LNCaP clone FGC (cell line): ENCODE measurements around the gene TMEM131L.
"Not testable (repeated sequence)": the region's sequence is repeated elsewhere in the genome, so short reads cannot be mapped to it uniquely, and the experiment has no call there.

Experiments used
- DNase-seq: peaks from one replicate; pipeline ENCODE4 v3.0.0-alpha.2; 2011; ENCODE audit warnings: low read depth
- H3K4me3 ChIP-seq: 2 replicates; pipeline ENCODE4 v1.5.1; 2011; ENCODE audit warnings: mild to moderate bottlenecking, low read depth, low read length, control low read depth
- CTCF ChIP-seq: IDR thresholded peaks from 2 replicates; pipeline ENCODE4 v1.5.1; 2012; ENCODE audit warnings: mild to moderate bottlenecking; ENCODE audit not compliant: control insufficient read depth, insufficient read depth; ENCODE audit errors: extremely low read depth

Gene TMEM131L

GRCh38 chr4:153564630-153565525 lies 98.7 kb downstream of the TMEM131L start:
- DNase-seq = peak; percentile 69
- no peak overlapping the region for H3K4me3 ChIP-seq
- no peak for TF ChIP-seq CTCF

- H3K4me3 ChIP-seq = no peak overlapping the region
- DNase-seq = no peak
- TF ChIP-seq CTCF = no peak
Observed at GRCh38 chr4:153566631-153567150, 100.5 kb downstream of the TMEM131L start.

GRCh38 chr4:153567660-153568059 lies 101.5 kb downstream of the TMEM131L start:
- H3K4me3 ChIP-seq, DNase-seq: not testable (repeated sequence)

GRCh38 chr4:153570228-153570973 lies 104.2 kb downstream of the TMEM131L start:
- TF ChIP-seq CTCF = no peak
- no peak overlapping the region for H3K4me3 ChIP-seq
- DNase-seq = no peak

GRCh38 chr4:153571006-153571545 lies 104.9 kb downstream of the TMEM131L start:
- DNase-seq = no peak
- TF ChIP-seq CTCF = no peak
- no peak overlapping the region for H3K4me3 ChIP-seq

GRCh38 chr4:153572609-153573008 lies 106.4 kb downstream of the TMEM131L start:
- H3K4me3 ChIP-seq = no peak overlapping the region
- DNase-seq = no peak
- TF ChIP-seq CTCF = no peak

GRCh38 chr4:153573221-153573620 lies 107.1 kb downstream of the TMEM131L start:
- H3K4me3 ChIP-seq = no peak overlapping the region
- DNase-seq = no peak
- no peak for TF ChIP-seq CTCF
